Measurements from ENCODE around the gene IL1A. TPM values are rescaled to one million over a fixed set of nuclear protein-coding genes. Genes with fewer than 3 reads are reported as not detected.

Gene IL1A
- total and polyA plus RNA-seq, 4 donors: 1.1 to 15.5 (median 2.4) TPM

GRCh38 chr2:112832841-112833638, 48.7 kb upstream of the IL1A start:
- H3K4me1 ChIP-seq (ENCODE audit: control insufficient read depth in 5 of 5, insufficient read depth in 5 of 5, low read length in 5 of 5): peaks cover 0 to 6% (median 0%) of the 10 kb centered on the region in 5 donors
- no peak overlapping the region for H3K27ac ChIP-seq (ENCODE audit: low read depth in 1 of 2, low read length in 1 of 2)
- ATAC-seq (ENCODE audit: insufficient read depth, low FRiP score) (no peak), DNase-seq (no peak)
- TF ChIP-seq CTCF (IDR thresholded peaks at IDR 0.05; ENCODE audit: control extremely low read depth, extremely low read depth): no peak
- no peak overlapping the region for H3K4me3 ChIP-seq
- no peaks in the 10 kb centered on the region for H3K36me3 ChIP-seq (ENCODE audit: control insufficient read depth in 4 of 4, insufficient read depth in 4 of 4, low read length in 4 of 4)
- H3K9me3 ChIP-seq (ENCODE audit: control insufficient read depth in 4 of 4, insufficient read depth in 3 of 4, low read length in 3 of 4): no peaks in the 10 kb centered on the region
- H3K27me3 ChIP-seq (ENCODE audit: control insufficient read depth in 3 of 3, insufficient read depth in 3 of 3, low read length in 2 of 3): no peaks in the 10 kb centered on the region
- WGBS, 2 donors: 91 to 97% methylated on average over 14 of the region's 14 CpGs
- no peak overlapping the region for H3K9ac ChIP-seq (ENCODE audit: insufficient read depth in 1 of 2, low read length in 2 of 2)

DNA sequence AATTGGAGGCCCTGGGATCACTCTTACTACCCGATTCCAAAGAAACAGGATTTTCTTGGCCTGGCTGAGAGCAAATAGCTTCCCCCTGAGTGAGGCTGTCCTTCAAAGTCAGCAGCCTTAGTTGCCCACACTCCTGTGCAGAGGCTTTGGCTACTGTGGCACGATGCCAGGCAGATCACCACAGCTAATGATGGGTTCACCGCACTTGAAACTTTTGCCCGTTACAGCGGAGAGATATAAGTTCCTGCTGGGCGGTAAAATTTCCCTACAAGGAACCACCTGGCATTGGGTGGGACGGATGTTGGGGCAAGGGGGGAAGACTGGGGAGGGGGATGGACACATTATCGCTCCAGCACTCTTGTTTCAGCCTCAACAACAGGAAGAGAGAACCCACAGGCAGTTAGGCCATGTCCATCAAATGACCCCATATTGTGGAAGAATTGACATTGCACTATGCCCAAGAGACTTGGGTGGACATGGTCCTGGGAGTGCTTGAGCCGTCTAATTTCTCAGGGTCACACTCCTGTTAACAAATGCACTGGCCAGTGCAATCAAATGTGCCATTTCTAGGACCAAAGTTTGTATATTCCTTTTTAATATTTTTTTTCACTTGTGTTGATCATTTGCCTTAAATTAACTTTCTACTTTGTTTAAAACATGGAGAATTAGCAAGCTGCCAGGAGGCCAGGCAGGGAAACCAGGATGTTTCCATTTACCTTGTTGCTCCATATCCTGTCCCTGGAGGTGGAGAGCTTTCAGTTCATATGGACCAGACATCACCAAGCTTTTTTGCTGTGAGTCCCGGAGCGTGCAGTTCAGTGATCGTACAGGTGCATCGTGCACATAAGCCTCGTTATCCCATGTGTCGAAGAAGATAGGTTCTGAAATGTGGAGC, 47.9 kb upstream of the IL1A start:
- H3K4me3 ChIP-seq: no peak overlapping the region

DNA sequence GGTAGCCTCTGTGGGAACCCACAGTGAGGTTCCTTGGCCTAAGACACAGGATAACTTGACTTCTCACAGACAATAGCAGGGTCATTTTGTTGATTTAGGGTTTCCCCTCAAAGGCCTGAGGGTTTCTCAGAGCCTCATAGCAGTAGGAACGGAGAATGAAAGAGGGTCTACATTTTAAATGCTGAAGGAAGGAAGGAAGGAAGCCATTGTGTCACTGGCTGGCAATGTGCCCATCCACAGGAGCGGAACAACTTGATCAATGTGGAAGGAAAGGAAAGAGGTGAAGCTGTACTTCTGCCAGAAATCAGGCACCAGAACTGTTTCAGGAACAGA, 47.2 kb upstream of the IL1A start:
- Histone ChIP-seq H3K27ac (ENCODE audit: low read depth in 1 of 2, low read length in 1 of 2) (no peak overlapping the region), H3K36me3 (ENCODE audit: control insufficient read depth in 4 of 4, insufficient read depth in 4 of 4, low read length in 4 of 4) (no peaks in the 10 kb centered on the region), H3K9me3 (ENCODE audit: control insufficient read depth in 4 of 4, insufficient read depth in 3 of 4, low read length in 3 of 4) (no peaks in the 10 kb centered on the region), H3K4me3 (no peak overlapping the region), H3K27me3 (ENCODE audit: control insufficient read depth in 3 of 3, insufficient read depth in 3 of 3, low read length in 2 of 3) (no peaks in the 10 kb centered on the region), H3K9ac (ENCODE audit: insufficient read depth in 1 of 2, low read length in 2 of 2) (no peak overlapping the region), H3K4me1 (ENCODE audit: control insufficient read depth in 5 of 5, insufficient read depth in 5 of 5, low read length in 5 of 5) (peaks cover 0 to 6% (median 0%) of the 10 kb centered on the region in 5 donors)
- ATAC-seq (ENCODE audit: insufficient read depth, low FRiP score): no peak
- WGBS, 2 donors: 24 to 28% methylated on average over 2 of the region's 2 CpGs
- TF ChIP-seq CTCF (IDR thresholded peaks at IDR 0.05; ENCODE audit: control extremely low read depth, extremely low read depth): no peak
- no peak for DNase-seq

More for the DNA sequence above, 47.9 kb upstream of the IL1A start:
- peaks cover 0 to 6% (median 0%) of the 10 kb centered on the region in 5 donors for H3K4me1 ChIP-seq (ENCODE audit: control insufficient read depth in 5 of 5, insufficient read depth in 5 of 5, low read length in 5 of 5)
- DNase-seq: no peak
- H3K9ac ChIP-seq (ENCODE audit: insufficient read depth in 1 of 2, low read length in 2 of 2): no peak overlapping the region
- H3K27me3 ChIP-seq (ENCODE audit: control insufficient read depth in 3 of 3, insufficient read depth in 3 of 3, low read length in 2 of 3): no peaks in the 10 kb centered on the region
- H3K27ac ChIP-seq (ENCODE audit: low read depth in 1 of 2, low read length in 1 of 2): no peak overlapping the region
- H3K36me3 ChIP-seq (ENCODE audit: control insufficient read depth in 4 of 4, insufficient read depth in 4 of 4, low read length in 4 of 4): no peaks in the 10 kb centered on the region
- no peak for ATAC-seq (ENCODE audit: insufficient read depth, low FRiP score)
- no peak for TF ChIP-seq CTCF (IDR thresholded peaks at IDR 0.05; ENCODE audit: control extremely low read depth, extremely low read depth)
- WGBS, 2 donors: 49 to 72% methylated on average over 15 of the region's 15 CpGs
- no peaks in the 10 kb centered on the region for H3K9me3 ChIP-seq (ENCODE audit: control insufficient read depth in 4 of 4, insufficient read depth in 3 of 4, low read length in 3 of 4)
